ENCODE measurements around the gene VIPR2.

Gene VIPR2

GRCh38 chr7:159005618-159006017 lies 139.0 kb downstream of the VIPR2 start:
- H3K36me3 ChIP-seq (ENCODE audit: control insufficient read depth in 1 of 2, insufficient read depth in 2 of 2, low read length in 2 of 2), result no peaks in the 10 kb centered on the region
- no peaks in the 10 kb centered on the region for H3K79me2 ChIP-seq (ENCODE audit: control insufficient read depth, insufficient read depth, low read length, poor library complexity)
- WGBS (ENCODE audit: extremely low coverage, insufficient coverage, insufficient read length), result no CpG with 5 or more reads among the region's 18 CpGs
- H3K27ac ChIP-seq (ENCODE audit: low read depth, low read length), result no peak overlapping the region
- no peaks in the 10 kb centered on the region for H3K4me1 ChIP-seq (ENCODE audit: control insufficient read depth in 1 of 2, insufficient read depth in 2 of 2, low read length in 2 of 2)
- H3K18ac ChIP-seq (ENCODE audit: low read length), result no peak overlapping the region
- H4K12ac ChIP-seq (ENCODE audit: low read depth, low read length), result no peak overlapping the region
- H3K23ac ChIP-seq (ENCODE audit: low read length), result no peak overlapping the region
- no peak overlapping the region for H3K4me3 ChIP-seq (ENCODE audit: low read depth, low read length)
- no peak for DNase-seq
- no peak overlapping the region for H4K91ac ChIP-seq (ENCODE audit: low read depth, low read length)
- H4K8ac ChIP-seq (ENCODE audit: low read depth, low read length), result no peak overlapping the region
- no peak overlapping the region for H2AFZ ChIP-seq (ENCODE audit: insufficient read depth, low read length, poor library complexity)
- H3K4ac ChIP-seq (ENCODE audit: low read depth, low read length), result no peak overlapping the region
- H2BK5ac ChIP-seq (ENCODE audit: low read depth, low read length, poor library complexity), result no peak overlapping the region
- no peak overlapping the region for H3K9ac ChIP-seq (ENCODE audit: low read length)
- H2BK120ac ChIP-seq (ENCODE audit: insufficient read depth, low read length, poor library complexity), result no peak overlapping the region
- H3K27me3 ChIP-seq (ENCODE audit: insufficient read depth, low read length), result no peaks in the 10 kb centered on the region
- H3K9me3 ChIP-seq (ENCODE audit: insufficient read depth, low read depth, low read length), result peaks cover 6% of the 10 kb centered on the region
- no peak overlapping the region for H3K4me2 ChIP-seq (ENCODE audit: low read length)
- H2AK5ac ChIP-seq (ENCODE audit: low read length), result no peak overlapping the region
- H3K79me1 ChIP-seq (ENCODE audit: low read length), result no peaks in the 10 kb centered on the region
- no peak overlapping the region for H3K14ac ChIP-seq (ENCODE audit: low read length)
- no peak overlapping the region for H2BK12ac ChIP-seq (ENCODE audit: low read length)

GRCh38 chr7:159004411-159004810 lies 140.3 kb downstream of the VIPR2 start:
- H3K79me2 ChIP-seq (ENCODE audit: control insufficient read depth, insufficient read depth, low read length, poor library complexity), result no peaks in the 10 kb centered on the region
- H2BK12ac ChIP-seq (ENCODE audit: low read length), result no peak overlapping the region
- H3K23ac ChIP-seq (ENCODE audit: low read length), result no peak overlapping the region
- no peak overlapping the region for H2AK5ac ChIP-seq (ENCODE audit: low read length)
- no peak overlapping the region for H3K4me2 ChIP-seq (ENCODE audit: low read length)
- H3K36me3 ChIP-seq (ENCODE audit: control insufficient read depth in 1 of 2, insufficient read depth in 2 of 2, low read length in 2 of 2), result no peaks in the 10 kb centered on the region
- no CpG with 5 or more reads among the region's 10 CpGs for WGBS (ENCODE audit: extremely low coverage, insufficient coverage, insufficient read length)
- no peak overlapping the region for H4K8ac ChIP-seq (ENCODE audit: low read depth, low read length)
- H3K9ac ChIP-seq (ENCODE audit: low read length), result no peak overlapping the region
- H3K79me1 ChIP-seq (ENCODE audit: low read length), result no peaks in the 10 kb centered on the region
- DNase-seq, result no peak
- no peak overlapping the region for H3K27ac ChIP-seq (ENCODE audit: low read depth, low read length)
- H2BK5ac ChIP-seq (ENCODE audit: low read depth, low read length, poor library complexity), result no peak overlapping the region
- no peak overlapping the region for H2AFZ ChIP-seq (ENCODE audit: insufficient read depth, low read length, poor library complexity)
- no peak overlapping the region for H4K12ac ChIP-seq (ENCODE audit: low read depth, low read length)
- H3K4ac ChIP-seq (ENCODE audit: low read depth, low read length), result no peak overlapping the region
- no peak overlapping the region for H3K18ac ChIP-seq (ENCODE audit: low read length)
- H3K4me1 ChIP-seq (ENCODE audit: control insufficient read depth in 1 of 2, insufficient read depth in 2 of 2, low read length in 2 of 2), result no peaks in the 10 kb centered on the region
- peaks cover 6% of the 10 kb centered on the region for H3K9me3 ChIP-seq (ENCODE audit: insufficient read depth, low read depth, low read length)
- H3K14ac ChIP-seq (ENCODE audit: low read length), result no peak overlapping the region
- H2BK120ac ChIP-seq (ENCODE audit: insufficient read depth, low read length, poor library complexity), result no peak overlapping the region
- H3K4me3 ChIP-seq (ENCODE audit: low read depth, low read length), result no peak overlapping the region
- no peaks in the 10 kb centered on the region for H3K27me3 ChIP-seq (ENCODE audit: insufficient read depth, low read length)
- no peak overlapping the region for H4K91ac ChIP-seq (ENCODE audit: low read depth, low read length)

- no peaks in the 10 kb centered on the region for H3K79me2 ChIP-seq (ENCODE audit: control insufficient read depth, insufficient read depth, low read length, poor library complexity)
- H3K9me3 ChIP-seq (ENCODE audit: insufficient read depth, low read depth, low read length), result peaks cover 9% of the 10 kb centered on the region
- H3K23ac ChIP-seq (ENCODE audit: low read length), result no peak overlapping the region
- no peak overlapping the region for H2AK5ac ChIP-seq (ENCODE audit: low read length)
- no CpG with 5 or more reads among the region's 12 CpGs for WGBS (ENCODE audit: extremely low coverage, insufficient coverage, insufficient read length)
- H3K4me1 ChIP-seq (ENCODE audit: control insufficient read depth in 1 of 2, insufficient read depth in 2 of 2, low read length in 2 of 2), result no peaks in the 10 kb centered on the region
- H4K12ac ChIP-seq (ENCODE audit: low read depth, low read length), result peak overlapping the region; percentile 47
- H2BK120ac ChIP-seq (ENCODE audit: insufficient read depth, low read length, poor library complexity), result no peak overlapping the region
- no peak overlapping the region for H3K4me3 ChIP-seq (ENCODE audit: low read depth, low read length)
- no peaks in the 10 kb centered on the region for H3K36me3 ChIP-seq (ENCODE audit: control insufficient read depth in 1 of 2, insufficient read depth in 2 of 2, low read length in 2 of 2)
- no peak overlapping the region for H2AFZ ChIP-seq (ENCODE audit: insufficient read depth, low read length, poor library complexity)
- no peak overlapping the region for H3K4me2 ChIP-seq (ENCODE audit: low read length)
- H3K79me1 ChIP-seq (ENCODE audit: low read length), result no peaks in the 10 kb centered on the region
- DNase-seq, result no peak
- no peak overlapping the region for H3K4ac ChIP-seq (ENCODE audit: low read depth, low read length)
- H3K18ac ChIP-seq (ENCODE audit: low read length), result no peak overlapping the region
- H3K9ac ChIP-seq (ENCODE audit: low read length), result no peak overlapping the region
- H2BK5ac ChIP-seq (ENCODE audit: low read depth, low read length, poor library complexity), result no peak overlapping the region
- H4K91ac ChIP-seq (ENCODE audit: low read depth, low read length), result no peak overlapping the region
- H3K27me3 ChIP-seq (ENCODE audit: insufficient read depth, low read length), result peaks cover 3% of the 10 kb centered on the region
- H4K8ac ChIP-seq (ENCODE audit: low read depth, low read length), result no peak overlapping the region
- no peak overlapping the region for H2BK12ac ChIP-seq (ENCODE audit: low read length)
- H3K14ac ChIP-seq (ENCODE audit: low read length), result no peak overlapping the region
- no peak overlapping the region for H3K27ac ChIP-seq (ENCODE audit: low read depth, low read length)
Measured at GRCh38 chr7:159001811-159002210, 142.9 kb downstream of the VIPR2 start.

DNA sequence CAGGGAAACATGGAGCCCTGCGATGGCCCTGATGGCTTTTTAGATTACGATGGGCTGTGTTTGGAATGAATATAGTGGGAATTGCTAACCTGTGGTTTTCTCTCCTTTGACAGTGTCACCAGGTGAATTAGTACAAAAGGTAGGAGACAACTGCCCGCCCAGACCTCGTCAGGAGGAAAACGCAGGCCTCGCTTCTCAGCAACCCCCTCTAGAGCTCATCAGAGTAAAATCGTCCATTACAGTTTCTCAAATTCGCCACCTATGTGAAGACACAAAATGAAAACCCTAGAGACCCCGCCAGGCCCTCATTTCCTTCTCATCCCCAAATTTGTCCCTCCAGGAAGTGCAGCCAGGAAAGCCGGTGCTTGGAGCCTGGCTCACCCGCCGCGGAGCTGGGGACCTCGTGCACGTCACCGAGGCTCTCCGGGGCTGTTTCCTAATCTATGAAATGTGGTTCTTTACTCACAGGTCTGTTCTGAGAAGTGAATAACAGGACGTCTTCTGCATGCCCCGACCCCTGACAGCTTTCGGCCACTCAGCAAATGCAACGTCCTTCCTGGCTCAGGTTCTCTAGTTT lies 143.7 kb downstream of the VIPR2 start:
- no peak overlapping the region for H3K18ac ChIP-seq (ENCODE audit: low read length)
- H3K4me1 ChIP-seq (ENCODE audit: control insufficient read depth in 1 of 2, insufficient read depth in 2 of 2, low read length in 2 of 2), result no peaks in the 10 kb centered on the region
- no peak overlapping the region for H3K4me3 ChIP-seq (ENCODE audit: low read depth, low read length)
- WGBS (ENCODE audit: extremely low coverage, insufficient coverage, insufficient read length), result no CpG with 5 or more reads among the region's 21 CpGs
- peaks cover 9% of the 10 kb centered on the region for H3K9me3 ChIP-seq (ENCODE audit: insufficient read depth, low read depth, low read length)
- no peak overlapping the region for H3K4ac ChIP-seq (ENCODE audit: low read depth, low read length)
- H3K79me2 ChIP-seq (ENCODE audit: control insufficient read depth, insufficient read depth, low read length, poor library complexity), result no peaks in the 10 kb centered on the region
- H2BK12ac ChIP-seq (ENCODE audit: low read length), result no peak overlapping the region
- no peak overlapping the region for H2BK5ac ChIP-seq (ENCODE audit: low read depth, low read length, poor library complexity)
- H4K12ac ChIP-seq (ENCODE audit: low read depth, low read length), result no peak overlapping the region
- DNase-seq, result no peak
- no peak overlapping the region for H2BK120ac ChIP-seq (ENCODE audit: insufficient read depth, low read length, poor library complexity)
- H4K8ac ChIP-seq (ENCODE audit: low read depth, low read length), result no peak overlapping the region
- no peak overlapping the region for H3K23ac ChIP-seq (ENCODE audit: low read length)
- H3K27me3 ChIP-seq (ENCODE audit: insufficient read depth, low read length), result peaks cover 3% of the 10 kb centered on the region
- no peak overlapping the region for H2AFZ ChIP-seq (ENCODE audit: insufficient read depth, low read length, poor library complexity)
- H3K4me2 ChIP-seq (ENCODE audit: low read length), result no peak overlapping the region
- no peaks in the 10 kb centered on the region for H3K79me1 ChIP-seq (ENCODE audit: low read length)
- no peaks in the 10 kb centered on the region for H3K36me3 ChIP-seq (ENCODE audit: control insufficient read depth in 1 of 2, insufficient read depth in 2 of 2, low read length in 2 of 2)
- H4K91ac ChIP-seq (ENCODE audit: low read depth, low read length), result no peak overlapping the region
- H3K27ac ChIP-seq (ENCODE audit: low read depth, low read length), result no peak overlapping the region
- no peak overlapping the region for H3K9ac ChIP-seq (ENCODE audit: low read length)
- no peak overlapping the region for H3K14ac ChIP-seq (ENCODE audit: low read length)
- no peak overlapping the region for H2AK5ac ChIP-seq (ENCODE audit: low read length)

Data from trophoblast cell (in vitro differentiated cells and primary cell).